GM23338 (cell line): ENCODE data around the gene RASL12. TPM values are rescaled to one million over a fixed set of nuclear protein-coding genes. Genes with fewer than 3 reads are reported as not detected.

Experiments
- ATAC-seq: fragments of 200-7000 bp; cut with Tn5 transposase; 3 replicates; pipeline ENCODE4 v1.9.1; 2020
- DNase-seq: peaks from one replicate; pipeline ENCODE4 v3.0.0-alpha.2; 2015; ENCODE audit warnings: low spot score
- H2AFZ ChIP-seq: fragments of 200-600 bp; sonication (generic); 2 replicates; pipeline ENCODE4 v1.8.0; 2016; ENCODE audit warnings: antibody characterized with exemption, mild to moderate bottlenecking, moderate library complexity
- H3F3A ChIP-seq: fragments of 200-600 bp; sonication (generic); replicated peaks from 2 replicates; pipeline ENCODE4 v1.8.0; 2017; ENCODE audit warnings: antibody characterized with exemption, mixed run types, low read depth
- H3K27ac ChIP-seq: fragments of 200-600 bp; sonication (generic); 2 replicates; pipeline ENCODE4 v1.6.1; 2016; ENCODE audit warnings: low read depth
- H3K27me3 ChIP-seq: fragments of 200-600 bp; sonication (generic); 2 replicates; pipeline ENCODE4 v1.8.0; 2016; ENCODE audit warnings: mild to moderate bottlenecking, mixed run types, moderate library complexity; ENCODE audit not compliant: insufficient read depth
- H3K36me3 ChIP-seq: fragments of 200-600 bp; sonication (generic); 2 replicates; pipeline ENCODE4 v1.8.0; 2016; ENCODE audit warnings: mild to moderate bottlenecking; ENCODE audit not compliant: insufficient read depth
- H3K4me1 ChIP-seq: fragments of 200-600 bp; sonication (generic); 2 replicates; pipeline ENCODE4 v1.8.0; 2016; ENCODE audit warnings: mild to moderate bottlenecking, moderate library complexity; ENCODE audit not compliant: insufficient read depth
- H3K4me2 ChIP-seq: fragments of 200-600 bp; sonication (generic); 2 replicates; pipeline ENCODE4 v1.7.1; 2017; ENCODE audit warnings: mixed run types
- H3K4me3 ChIP-seq: fragments of 200-600 bp; sonication (generic); 2 replicates; pipeline ENCODE4 v1.6.1; 2016; ENCODE audit warnings: mixed run types
- H3K79me2 ChIP-seq: fragments of 200-600 bp; sonication (generic); replicated peaks from 2 replicates; pipeline ENCODE4 v1.8.0; 2017; ENCODE audit warnings: mild to moderate bottlenecking; ENCODE audit not compliant: insufficient read depth
- H3K9me2 ChIP-seq: fragments of 200-600 bp; sonication (generic); 2 replicates; pipeline ENCODE4 v1.8.0; 2017; ENCODE audit not compliant: insufficient read depth
- H4K20me1 ChIP-seq: fragments of 200-600 bp; sonication (generic); replicated peaks from 2 replicates; pipeline ENCODE4 v1.8.0; 2017; ENCODE audit warnings: mild to moderate bottlenecking; ENCODE audit not compliant: insufficient read depth
- H3K27ac Mint-ChIP-seq: 2 replicates; pipeline ENCODE4 v1.8.0; 2020; ENCODE audit warnings: inconsistent platforms, mild to moderate bottlenecking, moderate library complexity, mixed read lengths
- H3K27me3 Mint-ChIP-seq: 3 replicates; pipeline ENCODE4 v1.8.0; 2022; ENCODE audit warnings: low read depth, mild to moderate bottlenecking, moderate library complexity, mixed read lengths, inconsistent platforms; ENCODE audit not compliant: insufficient read depth, poor library complexity
- H3K36me3 Mint-ChIP-seq: 3 replicates; pipeline ENCODE4 v1.8.0; 2021; ENCODE audit warnings: low read depth, mild to moderate bottlenecking, inconsistent platforms, moderate library complexity, mixed read lengths
- H3K4me1 Mint-ChIP-seq: 3 replicates; pipeline ENCODE4 v1.8.0; 2020; ENCODE audit warnings: mild to moderate bottlenecking, inconsistent platforms, mixed read lengths
- H3K4me3 Mint-ChIP-seq: 3 replicates; pipeline ENCODE4 v1.8.0; 2021; ENCODE audit warnings: moderate library complexity, mild to moderate bottlenecking, inconsistent platforms, mixed read lengths
- H3K9me3 Mint-ChIP-seq: 3 replicates; pipeline ENCODE4 v1.8.0; 2020; ENCODE audit warnings: moderate library complexity, mild to moderate bottlenecking, inconsistent platforms, mixed read lengths
- STAT1 ChIP-seq: IDR thresholded peaks from one replicate; pipeline ENCODE4 v1.6.1; 2016; ENCODE audit warnings: antibody characterized with exemption; ENCODE audit not compliant: unreplicated experiment
- polyA plus RNA-seq: library from polyadenylated mRNA; unstranded; fragments of >200 nt; fragmentation: Nextera tagmentation; extraction: Ambion mirVana; gene quantifications from 2 replicates; pipeline ENCODE4 v1.2.1, GENCODE V29; 2016
- total RNA-seq: library from RNA; depleted of rRNA; stranded (reverse); fragments of >200 nt; shearing (Covaris generic); gene quantifications from 2 replicates; pipeline ENCODE4 v1.2.3, GENCODE V29; 2014
- TF ChIP-seq, protein P1 (sequence below): fragments of 250-450 bp; sonication (Bioruptor Pico); IDR thresholded peaks from 2 replicates; pipeline ENCODE4 v1.5.0; 2020; ENCODE audit warnings: mild to moderate bottlenecking, moderate library complexity
- TF ChIP-seq, protein P2 (sequence below): IDR thresholded peaks from 2 replicates; pipeline ENCODE4 v1.6.1; 2016; ENCODE audit warnings: antibody characterized with exemption
- TF ChIP-seq, protein P3 (sequence below), 2 experiments: fragments of 200-600 bp in 1 of 2; sonication (generic) in 1 of 2; conservative IDR thresholded peaks; 2 replicates each; pipeline versions ENCODE4 v1.5.1 to v1.6.1; 2016 to 2017; ENCODE audit warnings: antibody characterized with exemption in 2 of 2, low read depth in 2 of 2, mild to moderate bottlenecking in 2 of 2, moderate library complexity in 1 of 2

RASL12 gene
- total and polyA plus RNA-seq, 2 experiments from 2014 or later = 4.5 to 27.7 TPM

DNA sequence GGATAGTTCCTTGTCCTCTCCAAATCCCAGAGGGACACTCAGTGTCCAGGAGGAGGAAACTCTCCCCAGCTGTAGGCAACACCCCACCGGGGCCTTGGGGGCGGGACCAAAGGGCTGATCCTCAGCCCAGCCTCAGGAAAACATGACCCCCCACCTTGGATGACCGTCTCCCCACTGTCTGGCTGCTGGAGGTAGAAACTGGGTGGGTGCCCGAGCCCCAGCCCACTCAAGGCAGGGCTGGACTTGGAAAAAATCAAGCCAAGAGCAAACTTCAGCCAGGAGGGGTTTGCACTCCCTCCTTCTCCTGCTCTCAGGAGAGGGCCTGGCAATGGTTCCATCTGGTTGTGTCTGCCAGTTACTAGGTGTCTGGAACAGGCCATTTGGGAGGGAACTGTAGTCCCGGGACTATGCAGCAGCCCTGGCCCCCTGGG, 3.6 kb upstream of the RASL12 start (continued):
- TF ChIP-seq, protein P1, sequence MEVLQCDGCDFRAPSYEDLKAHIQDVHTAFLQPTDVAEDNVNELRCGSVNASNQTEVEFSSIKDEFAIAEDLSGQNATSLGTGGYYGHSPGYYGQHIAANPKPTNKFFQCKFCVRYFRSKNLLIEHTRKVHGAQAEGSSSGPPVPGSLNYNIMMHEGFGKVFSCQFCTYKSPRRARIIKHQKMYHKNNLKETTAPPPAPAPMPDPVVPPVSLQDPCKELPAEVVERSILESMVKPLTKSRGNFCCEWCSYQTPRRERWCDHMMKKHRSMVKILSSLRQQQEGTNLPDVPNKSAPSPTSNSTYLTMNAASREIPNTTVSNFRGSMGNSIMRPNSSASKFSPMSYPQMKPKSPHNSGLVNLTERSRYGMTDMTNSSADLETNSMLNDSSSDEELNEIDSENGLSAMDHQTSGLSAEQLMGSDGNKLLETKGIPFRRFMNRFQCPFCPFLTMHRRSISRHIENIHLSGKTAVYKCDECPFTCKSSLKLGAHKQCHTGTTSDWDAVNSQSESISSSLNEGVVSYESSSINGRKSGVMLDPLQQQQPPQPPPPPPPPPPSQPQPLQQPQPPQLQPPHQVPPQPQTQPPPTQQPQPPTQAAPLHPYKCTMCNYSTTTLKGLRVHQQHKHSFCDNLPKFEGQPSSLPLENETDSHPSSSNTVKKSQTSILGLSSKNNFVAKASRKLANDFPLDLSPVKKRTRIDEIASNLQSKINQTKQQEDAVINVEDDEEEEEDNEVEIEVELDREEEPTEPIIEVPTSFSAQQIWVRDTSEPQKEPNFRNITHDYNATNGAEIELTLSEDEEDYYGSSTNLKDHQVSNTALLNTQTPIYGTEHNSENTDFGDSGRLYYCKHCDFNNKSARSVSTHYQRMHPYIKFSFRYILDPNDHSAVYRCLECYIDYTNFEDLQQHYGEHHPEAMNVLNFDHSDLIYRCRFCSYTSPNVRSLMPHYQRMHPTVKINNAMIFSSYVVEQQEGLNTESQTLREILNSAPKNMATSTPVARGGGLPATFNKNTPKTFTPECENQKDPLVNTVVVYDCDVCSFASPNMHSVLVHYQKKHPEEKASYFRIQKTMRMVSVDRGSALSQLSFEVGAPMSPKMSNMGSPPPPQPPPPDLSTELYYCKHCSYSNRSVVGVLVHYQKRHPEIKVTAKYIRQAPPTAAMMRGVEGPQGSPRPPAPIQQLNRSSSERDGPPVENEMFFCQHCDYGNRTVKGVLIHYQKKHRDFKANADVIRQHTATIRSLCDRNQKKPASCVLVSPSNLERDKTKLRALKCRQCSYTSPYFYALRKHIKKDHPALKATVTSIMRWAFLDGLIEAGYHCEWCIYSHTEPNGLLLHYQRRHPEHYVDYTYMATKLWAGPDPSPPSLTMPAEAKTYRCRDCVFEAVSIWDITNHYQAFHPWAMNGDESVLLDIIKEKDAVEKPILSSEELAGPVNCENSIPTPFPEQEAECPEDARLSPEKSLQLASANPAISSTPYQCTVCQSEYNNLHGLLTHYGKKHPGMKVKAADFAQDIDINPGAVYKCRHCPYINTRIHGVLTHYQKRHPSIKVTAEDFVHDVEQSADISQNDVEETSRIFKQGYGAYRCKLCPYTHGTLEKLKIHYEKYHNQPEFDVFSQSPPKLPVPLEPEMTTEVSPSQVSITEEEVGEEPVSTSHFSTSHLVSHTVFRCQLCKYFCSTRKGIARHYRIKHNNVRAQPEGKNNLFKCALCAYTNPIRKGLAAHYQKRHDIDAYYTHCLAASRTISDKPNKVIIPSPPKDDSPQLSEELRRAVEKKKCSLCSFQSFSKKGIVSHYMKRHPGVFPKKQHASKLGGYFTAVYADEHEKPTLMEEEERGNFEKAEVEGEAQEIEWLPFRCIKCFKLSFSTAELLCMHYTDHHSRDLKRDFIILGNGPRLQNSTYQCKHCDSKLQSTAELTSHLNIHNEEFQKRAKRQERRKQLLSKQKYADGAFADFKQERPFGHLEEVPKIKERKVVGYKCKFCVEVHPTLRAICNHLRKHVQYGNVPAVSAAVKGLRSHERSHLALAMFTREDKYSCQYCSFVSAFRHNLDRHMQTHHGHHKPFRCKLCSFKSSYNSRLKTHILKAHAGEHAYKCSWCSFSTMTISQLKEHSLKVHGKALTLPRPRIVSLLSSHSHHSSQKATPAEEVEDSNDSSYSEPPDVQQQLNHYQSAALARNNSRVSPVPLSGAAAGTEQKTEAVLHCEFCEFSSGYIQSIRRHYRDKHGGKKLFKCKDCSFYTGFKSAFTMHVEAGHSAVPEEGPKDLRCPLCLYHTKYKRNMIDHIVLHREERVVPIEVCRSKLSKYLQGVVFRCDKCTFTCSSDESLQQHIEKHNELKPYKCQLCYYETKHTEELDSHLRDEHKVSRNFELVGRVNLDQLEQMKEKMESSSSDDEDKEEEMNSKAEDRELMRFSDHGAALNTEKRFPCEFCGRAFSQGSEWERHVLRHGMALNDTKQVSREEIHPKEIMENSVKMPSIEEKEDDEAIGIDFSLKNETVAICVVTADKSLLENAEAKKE (CRISPR knock-in tag) = no peak

DNA sequence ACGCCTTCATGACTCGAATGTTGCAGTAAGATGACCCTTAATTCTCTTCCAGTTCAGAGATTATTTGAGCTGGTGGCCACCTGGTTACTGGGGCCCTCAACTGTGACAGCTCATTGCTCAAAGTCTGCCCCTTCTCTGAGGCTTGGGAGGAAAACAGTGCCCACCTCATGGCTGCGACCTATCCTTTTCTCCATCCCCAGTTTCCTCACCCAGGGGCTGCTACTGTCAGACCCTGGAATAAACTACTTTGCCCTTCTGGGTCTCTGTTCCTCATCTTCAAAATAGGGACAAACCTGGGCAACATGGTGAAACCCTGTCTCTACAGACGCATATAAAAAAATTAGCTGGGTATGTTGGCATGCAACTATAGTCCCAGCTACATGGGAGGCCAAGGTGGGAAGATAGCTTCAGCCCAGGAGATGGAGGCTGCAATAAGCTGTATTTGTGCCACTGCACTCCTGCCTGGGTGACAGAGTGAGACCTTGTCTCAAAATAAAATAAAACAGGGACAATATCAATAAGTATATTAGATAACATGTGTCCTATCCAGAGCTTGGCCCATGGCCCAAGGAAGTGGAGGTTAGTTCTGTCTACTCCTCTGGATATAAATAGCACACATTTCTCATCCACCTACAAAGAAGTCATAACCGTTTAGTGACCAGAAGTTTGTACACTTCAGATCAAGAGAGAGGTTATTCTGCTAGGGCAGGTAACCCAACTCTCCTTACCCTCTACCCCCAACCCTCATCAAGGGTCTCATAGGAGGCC, 2.2 kb upstream of the RASL12 start:
- no peak overlapping the region for H3K27ac ChIP-seq
- no peak for TF ChIP-seq STAT1
- TF ChIP-seq, protein P2, sequence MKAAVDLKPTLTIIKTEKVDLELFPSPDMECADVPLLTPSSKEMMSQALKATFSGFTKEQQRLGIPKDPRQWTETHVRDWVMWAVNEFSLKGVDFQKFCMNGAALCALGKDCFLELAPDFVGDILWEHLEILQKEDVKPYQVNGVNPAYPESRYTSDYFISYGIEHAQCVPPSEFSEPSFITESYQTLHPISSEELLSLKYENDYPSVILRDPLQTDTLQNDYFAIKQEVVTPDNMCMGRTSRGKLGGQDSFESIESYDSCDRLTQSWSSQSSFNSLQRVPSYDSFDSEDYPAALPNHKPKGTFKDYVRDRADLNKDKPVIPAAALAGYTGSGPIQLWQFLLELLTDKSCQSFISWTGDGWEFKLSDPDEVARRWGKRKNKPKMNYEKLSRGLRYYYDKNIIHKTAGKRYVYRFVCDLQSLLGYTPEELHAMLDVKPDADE = no peak
- TF ChIP-seq, protein P1 (CRISPR knock-in tag) = no peak
- TF ChIP-seq, protein P3, sequence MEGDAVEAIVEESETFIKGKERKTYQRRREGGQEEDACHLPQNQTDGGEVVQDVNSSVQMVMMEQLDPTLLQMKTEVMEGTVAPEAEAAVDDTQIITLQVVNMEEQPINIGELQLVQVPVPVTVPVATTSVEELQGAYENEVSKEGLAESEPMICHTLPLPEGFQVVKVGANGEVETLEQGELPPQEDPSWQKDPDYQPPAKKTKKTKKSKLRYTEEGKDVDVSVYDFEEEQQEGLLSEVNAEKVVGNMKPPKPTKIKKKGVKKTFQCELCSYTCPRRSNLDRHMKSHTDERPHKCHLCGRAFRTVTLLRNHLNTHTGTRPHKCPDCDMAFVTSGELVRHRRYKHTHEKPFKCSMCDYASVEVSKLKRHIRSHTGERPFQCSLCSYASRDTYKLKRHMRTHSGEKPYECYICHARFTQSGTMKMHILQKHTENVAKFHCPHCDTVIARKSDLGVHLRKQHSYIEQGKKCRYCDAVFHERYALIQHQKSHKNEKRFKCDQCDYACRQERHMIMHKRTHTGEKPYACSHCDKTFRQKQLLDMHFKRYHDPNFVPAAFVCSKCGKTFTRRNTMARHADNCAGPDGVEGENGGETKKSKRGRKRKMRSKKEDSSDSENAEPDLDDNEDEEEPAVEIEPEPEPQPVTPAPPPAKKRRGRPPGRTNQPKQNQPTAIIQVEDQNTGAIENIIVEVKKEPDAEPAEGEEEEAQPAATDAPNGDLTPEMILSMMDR (conservative IDR thresholded peaks at IDR 0.05; ENCODE audit: low read depth in 2 of 2) = no peak

More for the DNA sequence above, 2.2 kb upstream of the RASL12 start:
- H3F3A ChIP-seq = peaks cover 5% of the 10 kb centered on the region; the same call in 1 of the 2 replicates
- H3K4me3 Mint-ChIP-seq = no peak overlapping the region
- H3K27me3 Mint-ChIP-seq = peaks cover 16% of the 10 kb centered on the region
- H2AFZ ChIP-seq = no peak overlapping the region
- H3K27me3 ChIP-seq = peaks cover 11% of the 10 kb centered on the region
- peaks cover 23% of the 10 kb centered on the region for H3K4me1 Mint-ChIP-seq
- no peaks in the 10 kb centered on the region; the same call in 2 of the 3 replicates for H3K36me3 Mint-ChIP-seq
- no peaks in the 10 kb centered on the region for H3K79me2 ChIP-seq
- DNase-seq (no peak), ATAC-seq (no peak)
- no peaks in the 10 kb centered on the region for H3K9me2 ChIP-seq
- 0 out of 2 replicates have a peak, but pooled peaks cover 3% of the 10 kb centered on the region for H4K20me1 ChIP-seq
- peaks cover 5% of the 10 kb centered on the region; the same call in 1 of the 3 replicates for H3K9me3 Mint-ChIP-seq
- H3K4me2 ChIP-seq = no peak overlapping the region
- H3K4me3 ChIP-seq = no peak overlapping the region
- no peaks in the 10 kb centered on the region for H3K36me3 ChIP-seq
- no peak overlapping the region for H3K27ac Mint-ChIP-seq
- H3K4me1 ChIP-seq = peaks cover 25% of the 10 kb centered on the region
